H1 (cell line): ENCODE measurements around the gene PTPRT. TPM values are rescaled to one million over a fixed set of nuclear protein-coding genes. Genes with fewer than 3 reads are reported as not detected.

Experiments used
- CTCF ChIA-PET: fragments of 300-600 bp; sonication (Branson Sonifier 250); formaldehyde crosslinking; loops from one replicate; lab custom pipeline; 2021; ENCODE audit not compliant: partially characterized antibody; lab: Charles Lee
- POLR2A ChIA-PET: fragments of 300-600 bp; sonication (Branson Sonifier 250); formaldehyde crosslinking; loops from one replicate; lab custom pipeline; 2021; ENCODE audit warnings: inconsistent platforms; ENCODE audit not compliant: partially characterized antibody; lab: Charles Lee
- DNase-seq, 2 experiments: peaks; one replicate each; pipeline versions ENCODE4 v3.0.0 to v3.0.0-alpha.2; 2010 to 2022; ENCODE audit warnings: low spot score in 2 of 2, low read depth in 1 of 2, mixed read lengths in 1 of 2
- FAIRE-seq: peaks from 2 replicates; lab custom pipeline; 2011; peaks lifted over from hg19 to GRCh38; lab: Jason Lieb, UNC
- H2AFZ ChIP-seq: 2 replicates; pipeline ENCODE4 v1.8.1; 2012; ENCODE audit warnings: low read length, inconsistent platforms
- H2AK5ac ChIP-seq: 2 replicates; pipeline ENCODE4 v1.6.1; 2013; ENCODE audit warnings: low read depth, low read length
- H2BK120ac ChIP-seq: replicated peaks from 2 replicates; pipeline ENCODE3; 2013; ENCODE audit warnings: low read depth, low read length, inconsistent platforms
- H2BK12ac ChIP-seq: 2 replicates; pipeline ENCODE4 v1.6.1; 2013; ENCODE audit warnings: low read depth, low read length
- H2BK15ac ChIP-seq: 2 replicates; pipeline ENCODE4 v1.6.1; 2013; ENCODE audit warnings: low read length
- H2BK20ac ChIP-seq: 2 replicates; pipeline ENCODE4 v1.6.1; 2013; ENCODE audit warnings: low read length
- H2BK5ac ChIP-seq: 2 replicates; pipeline ENCODE4 v1.6.1; 2013; ENCODE audit warnings: low read depth, low read length
- H3K14ac ChIP-seq: 2 replicates; pipeline ENCODE4 v1.6.1; 2013; ENCODE audit warnings: inconsistent platforms; ENCODE audit not compliant: insufficient read length
- H3K18ac ChIP-seq: 2 replicates; pipeline ENCODE4 v1.6.1; 2013; ENCODE audit warnings: low read length; ENCODE audit errors: extremely low read depth
- H3K23ac ChIP-seq: 2 replicates; pipeline ENCODE4 v1.6.1; 2013; ENCODE audit warnings: inconsistent platforms; ENCODE audit not compliant: insufficient read length
- H3K23me2 ChIP-seq: 2 replicates; pipeline ENCODE4 v1.6.1; 2013; ENCODE audit warnings: low read depth, low read length
- H3K27ac ChIP-seq: 2 replicates; pipeline ENCODE4 v1.6.1; 2011; ENCODE audit warnings: low read depth, low read length, inconsistent platforms
- H3K27me3 ChIP-seq, 4 experiments: replicated peaks in 1 of 4; 1 replicate in 1 of 4; 2 replicates in 3 of 4; pipeline versions ENCODE4 v1.6.1 to v1.8.1; 2011 to 2013; ENCODE audit warnings: low read length in 3 of 4, mild to moderate bottlenecking in 3 of 4, inconsistent platforms in 2 of 4, mixed read lengths in 2 of 4, moderate library complexity in 1 of 4; ENCODE audit not compliant: control insufficient read depth in 3 of 4, insufficient read depth in 3 of 4; ENCODE audit errors: extremely low read depth in 1 of 4
- H3K36me3 ChIP-seq, 4 experiments: 2 replicates each; pipeline versions ENCODE4 v1.6.1 to v1.8.1; 2011 to 2013; ENCODE audit warnings: mild to moderate bottlenecking in 4 of 4, low read length in 3 of 4, moderate library complexity in 2 of 4, control low read depth in 1 of 4, inconsistent platforms in 1 of 4; ENCODE audit not compliant: insufficient read depth in 4 of 4, control insufficient read depth in 2 of 4
- H3K4ac ChIP-seq: replicated peaks from 2 replicates; pipeline ENCODE3; 2013; ENCODE audit warnings: low read length, low read depth, mixed read lengths, inconsistent platforms; ENCODE audit not compliant: insufficient read length
- H3K4me1 ChIP-seq, 4 experiments: replicated peaks in 1 of 4; 1 replicate in 1 of 4; 2 replicates in 3 of 4; pipeline versions ENCODE4 v1.6.1 to v1.8.1; 2011 to 2013; ENCODE audit warnings: low read length in 3 of 4, inconsistent platforms in 2 of 4, mixed read lengths in 1 of 4; ENCODE audit not compliant: insufficient read depth in 4 of 4, control insufficient read depth in 3 of 4
- H3K4me2 ChIP-seq, 2 experiments: 2 replicates each; pipeline versions ENCODE4 v1.6.1 to v1.8.1; 2011 to 2013; ENCODE audit warnings: low read depth in 2 of 2, low read length in 2 of 2, control low read depth in 1 of 2, inconsistent platforms in 1 of 2, mild to moderate bottlenecking in 1 of 2; ENCODE audit not compliant: insufficient read depth in 1 of 2
- H3K4me3 ChIP-seq, 4 experiments: fragments of 200-600, 300-600 bp in 1 of 4; sonication (generic), shearing (Covaris generic), sonication (Bioruptor Twin) in 1 of 4; 2 replicates each; pipeline versions ENCODE4 v1.5.1 to v1.8.1; 2011 to 2016; ENCODE audit warnings: low read length in 4 of 4, low read depth in 3 of 4, control low read depth in 2 of 4, inconsistent platforms in 2 of 4, mild to moderate bottlenecking in 2 of 4, mixed read lengths in 1 of 4, moderate library complexity in 1 of 4; ENCODE audit not compliant: insufficient read depth in 2 of 4; ENCODE audit errors: extremely low read depth in 1 of 4
- H3K56ac ChIP-seq: replicated peaks from 2 replicates; pipeline ENCODE3; 2013; ENCODE audit warnings: low read depth, mild to moderate bottlenecking, mixed read lengths, low read length, inconsistent platforms; ENCODE audit not compliant: insufficient read length
- H3K79me1 ChIP-seq: 2 replicates; pipeline ENCODE4 v1.6.1; 2013; ENCODE audit warnings: low read depth, low read length, control low read depth
- H3K79me2 ChIP-seq, 2 experiments: 2 replicates each; pipeline versions ENCODE4 v1.6.1 to v1.8.1; 2012 to 2013; ENCODE audit warnings: low read length in 2 of 2, mild to moderate bottlenecking in 2 of 2, inconsistent platforms in 1 of 2; ENCODE audit not compliant: insufficient read depth in 2 of 2, control insufficient read depth in 1 of 2
- H3K9ac ChIP-seq, 4 experiments: replicated peaks in 1 of 4; 1 replicate in 1 of 4; 2 replicates in 3 of 4; pipeline versions ENCODE4 v1.6.1 to v1.8.1; 2011 to 2013; ENCODE audit warnings: low read depth in 3 of 4, low read length in 3 of 4, control low read depth in 2 of 4, mild to moderate bottlenecking in 2 of 4, moderate library complexity in 2 of 4, inconsistent platforms in 1 of 4; ENCODE audit errors: extremely low read depth in 1 of 4
- H3K9me3 ChIP-seq, 2 experiments: 2 replicates each; pipeline versions ENCODE4 v1.6.1 to v1.8.1; 2012 to 2013; ENCODE audit warnings: mild to moderate bottlenecking in 2 of 2, moderate library complexity in 2 of 2, control low read depth in 1 of 2, inconsistent platforms in 1 of 2, low read depth in 1 of 2, low read length in 1 of 2, mixed read lengths in 1 of 2; ENCODE audit not compliant: insufficient read depth in 2 of 2
- H4K20me1 ChIP-seq, 2 experiments: replicated peaks in 1 of 2; 2 replicates each; pipeline versions ENCODE3 to v1.8.1; 2011 to 2013; ENCODE audit warnings: inconsistent platforms in 2 of 2, low read length in 2 of 2, mild to moderate bottlenecking in 1 of 2; ENCODE audit not compliant: insufficient read depth in 2 of 2, control insufficient read depth in 1 of 2
- H4K5ac ChIP-seq: 2 replicates; pipeline ENCODE4 v1.6.1; 2013; ENCODE audit warnings: low read length, low read depth, mixed read lengths, inconsistent platforms; ENCODE audit not compliant: insufficient read length
- H4K8ac ChIP-seq: 2 replicates; pipeline ENCODE4 v1.8.0; 2013; ENCODE audit warnings: mild to moderate bottlenecking, moderate library complexity, low read length, inconsistent platforms; ENCODE audit not compliant: insufficient read depth; ENCODE audit errors: extremely low read depth
- H4K91ac ChIP-seq: replicated peaks from 2 replicates; pipeline ENCODE3; 2013; ENCODE audit warnings: low read length, mixed read lengths, inconsistent platforms; ENCODE audit not compliant: insufficient read length
- EGR1 ChIP-seq: IDR thresholded peaks from 2 replicates; pipeline ENCODE4 v1.6.1; 2011; ENCODE audit warnings: low read depth, low read length, borderline replicate concordance
- GTF2F1 ChIP-seq: IDR thresholded peaks from 2 replicates; pipeline ENCODE4 v1.6.1; 2012; ENCODE audit warnings: low read depth, low read length, improper control_type of control experiment, borderline replicate concordance
- NRF1 ChIP-seq: IDR thresholded peaks from 2 replicates; pipeline ENCODE4 v1.6.1; 2011; ENCODE audit warnings: mild to moderate bottlenecking, low read depth, low read length, improper control_type of control experiment
- PHF8 ChIP-seq: fragments of 200-600 bp; sonication (generic); conservative IDR thresholded peaks from 2 replicates; pipeline ENCODE4 v1.7.1; 2012; ENCODE audit warnings: low read depth, mild to moderate bottlenecking, inconsistent platforms, low read length, moderate library complexity
- SIRT6 ChIP-seq: IDR thresholded peaks from one replicate; pipeline ENCODE4 v1.7.1; 2012; ENCODE audit warnings: low read length, inconsistent platforms
- SIX5 ChIP-seq: IDR thresholded peaks from 2 replicates; pipeline ENCODE4 v1.6.1; 2011; ENCODE audit warnings: mild to moderate bottlenecking, low read depth, low read length
- SP1 ChIP-seq: IDR thresholded peaks from 2 replicates; pipeline ENCODE4 v1.6.1; 2011; ENCODE audit warnings: low read depth, low read length
- ZNF274 ChIP-seq: IDR thresholded peaks from 2 replicates; pipeline ENCODE4 v1.7.0; 2012; ENCODE audit warnings: low read length, borderline replicate concordance; ENCODE audit errors: extremely low read depth
- WGBS, 2 experiments: shearing (Covaris generic) in 1 of 2; methylation state at CpG; one replicate each; pipeline versions ENCODE4 v1.1.6 to v1.1.7; 2013 to 2015; ENCODE audit warnings: low lambda C conversion rate in 2 of 2, mixed read lengths in 2 of 2, inconsistent platforms in 1 of 2, low coverage in 1 of 2, missing lambda C conversion rate in 1 of 2; ENCODE audit not compliant: insufficient replicate concordance in 2 of 2, insufficient coverage in 1 of 2, insufficient read length in 1 of 2; ENCODE audit errors: extremely low coverage in 1 of 2, missing lambda C conversion rate in 1 of 2; 5-methylcytosine and 5-hydroxymethylcytosine counted together
- polyA plus RNA-seq, 7 experiments: library from polyadenylated mRNA; depleted of rRNA in 3 of 7; stranded (reverse) in 5 of 7; unstranded in 2 of 7; fragments of >200 nt in 5 of 7; fragments of 200-250 nt in 2 of 7; gene quantifications; 1 replicate in 5 of 7; 2 replicates in 1 of 7; 4 replicates in 1 of 7; pipeline versions ENCODE4 v1.2.1 to v1.2.3, GENCODE V29; 2011 to 2013; ENCODE audit warnings: missing spikeins in 2 of 7, mixed read lengths in 2 of 7
- total RNA-seq: library from RNA; stranded (reverse); fragmentation: NEBNext Ultra II Directional; extraction: Animal tissue kit (Norgen Biotek cat#: 25700); gene quantifications from 2 replicates; pipeline ENCODE4 v1.2.1, GENCODE V29; 2021

PTPRT gene
- total and polyA plus RNA-seq, 2 of the 8 experiments (the other 6 are each of a cell fraction or from before 2014, with no cell fraction given), result 0.33 to 1.8 TPM

DNA sequence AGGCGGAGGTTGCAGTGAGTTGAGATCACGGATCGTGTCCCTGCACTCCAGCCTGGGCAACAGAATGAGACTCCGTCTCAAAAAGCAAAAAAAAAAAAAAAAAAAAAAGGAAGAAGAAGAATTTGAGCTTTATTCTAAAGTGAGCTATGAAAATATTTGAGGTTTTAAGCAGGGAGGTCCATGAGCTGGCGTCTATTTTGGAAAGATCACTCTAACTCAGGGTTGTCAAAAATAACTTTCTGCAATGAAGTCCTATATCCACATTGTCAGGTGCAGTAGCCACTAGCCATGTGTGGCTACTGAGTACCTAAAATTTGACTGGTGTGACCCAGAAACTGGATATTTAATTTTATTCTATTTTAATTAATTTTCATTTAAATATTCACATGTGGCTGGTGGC lies 217.1 kb downstream of the PTPRT start:
- no peak overlapping the region for H2BK12ac ChIP-seq
- H2BK15ac ChIP-seq, result no peak overlapping the region
- DNase-seq, result no peak
- no peak overlapping the region for H4K5ac ChIP-seq
- H3K4me2 ChIP-seq, result no peak overlapping the region
- no peak overlapping the region for H3K14ac ChIP-seq
- no peak overlapping the region for H3K4me3 ChIP-seq
- H3K4me1 ChIP-seq, result no peaks in the 10 kb centered on the region; a peak in 1 of 7 replicates
- no peak overlapping the region for H4K91ac ChIP-seq
- H3K56ac ChIP-seq, result no peak overlapping the region
- no peak overlapping the region for H2AK5ac ChIP-seq
- no peak overlapping the region for H2AFZ ChIP-seq
- H3K27ac ChIP-seq, result no peak overlapping the region
- ChIA-PET POLR2A (no interaction called here), CTCF (no interaction called here)
- no peaks in the 10 kb centered on the region; the same call in 1 of the 2 replicates for H3K23me2 ChIP-seq
- H3K18ac ChIP-seq, result no peak overlapping the region
- no peaks in the 10 kb centered on the region for H3K79me2 ChIP-seq
- H4K8ac ChIP-seq, result no peak overlapping the region
- no peak overlapping the region for H3K23ac ChIP-seq
- no peaks in the 10 kb centered on the region for H3K27me3 ChIP-seq
- no peak overlapping the region for H2BK120ac ChIP-seq
- H4K20me1 ChIP-seq, result no peaks in the 10 kb centered on the region
- TF ChIP-seq PHF8 (no peak), SIRT6 (no peak), EGR1 (no peak), NRF1 (no peak), GTF2F1 (no peak), SIX5 (no peak), ZNF274 (no peak), SP1 (no peak)
- H2BK20ac ChIP-seq, result no peak overlapping the region
- H2BK5ac ChIP-seq, result no peak overlapping the region
- H3K9me3 ChIP-seq, result no peaks in the 10 kb centered on the region
- no peaks in the 10 kb centered on the region for H3K36me3 ChIP-seq
- FAIRE-seq, result no peak
- H3K79me1 ChIP-seq, result no peaks in the 10 kb centered on the region
- H3K9ac ChIP-seq, result no peak overlapping the region
- 95% methylated on average over 4 of the region's 5 CpGs; no CpG with 5 or more reads in 1 of the 2 experiments for WGBS, 2 experiments
- no peak overlapping the region for H3K4ac ChIP-seq
